Measurements from ENCODE around the gene RARRES1.
A peak's percentile ranks its signal among the peaks of the same experiment; 100 is the strongest.
"Not testable (repeated sequence)": the region's sequence is repeated elsewhere in the genome, so short reads cannot be mapped to it uniquely, and the experiment has no call there.

RARRES1 gene

DNA sequence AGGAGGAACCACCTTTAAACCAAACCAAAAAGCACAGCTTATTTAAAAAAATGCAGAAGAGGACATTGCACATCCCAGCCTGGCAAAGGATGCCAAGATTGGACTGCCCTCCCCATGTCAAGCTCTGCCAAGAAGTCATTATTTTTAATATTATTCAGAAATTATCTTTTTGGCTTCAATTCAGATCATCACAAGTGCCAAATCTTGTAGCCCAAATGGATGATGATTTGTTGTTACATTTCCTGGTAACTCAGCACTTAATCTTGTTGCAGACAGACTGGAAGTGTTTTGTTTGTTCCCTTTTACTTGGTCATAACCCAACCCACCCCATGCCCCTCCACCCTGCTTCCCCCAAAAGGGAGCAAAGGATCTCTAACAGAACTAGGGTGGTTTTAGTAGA lies 31.7 kb downstream of the RARRES1 start:
- no peak for DNase-seq (ENCODE audit: low read depth in 1 of 2, low spot score in 1 of 2)

GRCh38 chr3:158696618-158697017 lies 35.6 kb downstream of the RARRES1 start:
- DNase-seq (ENCODE audit: low read depth in 1 of 2, low spot score in 1 of 2) = no peak

DNA sequence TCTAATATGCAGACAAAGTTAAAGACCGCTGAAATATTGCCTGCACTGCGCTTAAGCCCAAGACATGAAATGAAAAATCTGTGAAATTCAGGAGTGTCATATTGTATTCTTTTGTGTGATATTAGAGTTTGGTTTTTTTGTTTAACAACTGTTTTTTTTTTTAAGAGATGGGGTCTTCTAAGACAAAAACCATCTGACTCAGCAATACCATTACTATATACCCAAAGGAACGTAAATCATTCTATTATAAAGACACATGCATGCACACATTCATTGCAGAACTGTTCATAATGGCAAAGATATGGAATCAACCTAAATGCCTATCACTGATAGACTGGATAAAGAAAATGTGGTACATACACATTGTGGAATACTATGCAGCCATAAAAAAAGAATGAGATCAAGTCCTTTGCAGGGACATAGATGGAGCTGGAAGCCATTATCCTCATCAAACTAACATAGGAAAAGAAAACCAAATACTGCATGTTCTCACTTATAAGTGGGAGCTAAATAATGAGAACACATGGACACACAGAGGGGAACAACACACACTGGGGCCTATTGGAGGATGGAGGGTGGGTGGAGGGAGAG lies 38.3 kb downstream of the RARRES1 start:
- not testable (repeated sequence) for DNase-seq (ENCODE audit: low read depth in 1 of 2, low spot score in 1 of 2)

DNA sequence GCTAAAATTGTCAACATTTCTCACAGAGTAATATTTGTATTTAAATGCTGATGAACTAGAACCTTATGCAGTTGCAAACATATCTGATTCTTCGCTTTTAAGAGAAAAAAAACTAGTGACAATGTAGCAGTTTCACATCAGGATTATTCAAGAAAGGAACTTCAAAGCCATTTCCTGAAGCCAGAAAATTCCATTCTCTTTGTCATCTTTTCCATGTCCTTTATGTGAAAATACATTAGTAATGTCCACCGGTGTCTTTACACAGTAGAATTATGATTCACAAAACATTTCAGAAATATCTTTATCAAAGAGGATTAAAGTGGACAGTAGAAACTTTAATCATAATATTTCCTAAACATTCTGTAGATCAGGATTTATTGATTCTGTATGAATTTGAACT lies 47.1 kb downstream of the RARRES1 start:
- no peak for DNase-seq (ENCODE audit: low read depth in 1 of 2, low spot score in 1 of 2)

GRCh38 chr3:158683230-158683962 lies 48.9 kb downstream of the RARRES1 start:
- DNase-seq (ENCODE audit: low read depth in 1 of 2, low spot score in 1 of 2) = no peak

GRCh38 chr3:158680861-158681260 lies 51.4 kb downstream of the RARRES1 start:
- DNase-seq (ENCODE audit: low read depth in 1 of 2, low spot score in 1 of 2) = no peak

- no peak for DNase-seq (ENCODE audit: low read depth in 1 of 2, low spot score in 1 of 2)
These were observed 52.7 kb downstream of the RARRES1 start for GRCh38 chr3:158679547-158680000.

GRCh38 chr3:158678687-158679086 lies 53.6 kb downstream of the RARRES1 start:
- DNase-seq (ENCODE audit: low read depth in 1 of 2, low spot score in 1 of 2) = no peak

DNA sequence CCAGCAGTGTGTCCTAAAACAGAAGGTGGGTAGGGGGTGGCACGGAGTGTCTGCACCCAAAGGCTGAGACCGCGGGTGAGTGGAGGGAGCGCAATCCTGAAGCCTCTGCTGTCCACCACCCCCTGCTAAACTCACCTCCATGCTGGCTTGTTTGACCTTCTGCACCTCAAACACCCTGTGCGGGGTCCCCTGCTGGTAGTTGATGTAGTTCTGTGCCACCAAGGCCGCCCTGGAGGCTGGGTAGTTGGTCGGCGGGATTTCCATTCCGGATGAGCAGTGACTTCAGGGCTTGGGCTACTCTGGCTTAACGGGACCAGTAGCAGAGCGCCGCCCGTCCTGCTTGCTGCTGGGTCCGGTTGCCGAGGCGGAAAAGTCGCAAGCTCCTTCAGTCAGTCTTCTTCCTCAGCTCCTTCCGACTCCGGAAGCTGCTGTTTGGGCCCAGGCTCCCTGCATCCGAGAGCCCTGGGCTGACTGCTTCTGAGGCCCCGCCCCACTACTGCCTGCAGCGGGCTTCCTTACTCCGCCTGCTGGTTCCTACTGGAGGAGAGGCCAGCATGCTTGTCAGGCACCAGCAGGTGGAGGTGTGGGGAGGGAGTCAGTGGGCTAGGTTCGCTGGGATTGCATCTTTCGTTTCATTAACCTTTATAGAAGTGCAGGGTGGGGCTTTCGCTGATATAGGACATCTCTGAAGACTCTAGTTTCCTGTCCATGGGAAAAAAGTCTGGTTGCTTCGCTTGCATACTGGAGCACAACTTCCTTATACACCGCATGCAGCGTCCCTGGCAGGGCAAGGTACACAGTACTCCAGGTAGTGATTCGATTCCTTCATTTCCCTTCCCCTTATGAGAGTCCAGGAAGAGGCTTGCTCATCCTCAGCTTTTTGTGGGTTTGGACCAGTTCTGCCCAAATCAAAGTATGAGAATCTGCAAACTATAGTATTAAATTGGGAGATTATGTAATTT lies 59.8 kb downstream of the RARRES1 start, which contains the start of gene LXN:
TSS of gene LXN (minus strand) at position 434 of the 962 bp plus-strand sequence. CDS start at position 264, 170 bp downstream.
- DNase-seq (ENCODE audit: low read depth in 1 of 2, low spot score in 1 of 2) = peak; percentile 50 to 60

- no peak for DNase-seq (ENCODE audit: low read depth in 1 of 2, low spot score in 1 of 2)
These were observed 60.4 kb downstream of the RARRES1 start for GRCh38 chr3:158671821-158672214.

DNA sequence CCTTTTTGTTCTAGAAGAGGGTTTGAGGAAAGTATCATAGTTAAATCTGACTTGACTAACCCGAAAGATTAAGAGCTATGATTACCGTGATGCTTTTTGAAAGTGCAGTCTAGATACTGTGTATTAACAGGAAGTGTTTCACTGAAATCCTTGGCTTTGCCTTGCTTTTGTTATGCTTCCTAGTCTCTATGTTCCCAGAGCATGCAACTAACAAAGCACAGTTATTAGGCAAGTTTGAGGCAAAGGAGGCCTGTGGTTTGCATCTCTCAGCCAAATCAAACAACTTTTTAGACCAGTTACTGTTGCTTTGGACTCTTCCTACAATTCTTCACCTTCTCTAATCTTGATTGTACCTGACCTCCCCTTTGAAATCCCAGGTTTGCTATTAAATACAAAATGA lies 63.8 kb downstream of the RARRES1 start:
- no peak for DNase-seq (ENCODE audit: low read depth in 1 of 2, low spot score in 1 of 2)

- DNase-seq (ENCODE audit: low read depth in 1 of 2, low spot score in 1 of 2) = no peak
These were observed 65.8 kb downstream of the RARRES1 start for GRCh38 chr3:158666416-158666815.

DNA sequence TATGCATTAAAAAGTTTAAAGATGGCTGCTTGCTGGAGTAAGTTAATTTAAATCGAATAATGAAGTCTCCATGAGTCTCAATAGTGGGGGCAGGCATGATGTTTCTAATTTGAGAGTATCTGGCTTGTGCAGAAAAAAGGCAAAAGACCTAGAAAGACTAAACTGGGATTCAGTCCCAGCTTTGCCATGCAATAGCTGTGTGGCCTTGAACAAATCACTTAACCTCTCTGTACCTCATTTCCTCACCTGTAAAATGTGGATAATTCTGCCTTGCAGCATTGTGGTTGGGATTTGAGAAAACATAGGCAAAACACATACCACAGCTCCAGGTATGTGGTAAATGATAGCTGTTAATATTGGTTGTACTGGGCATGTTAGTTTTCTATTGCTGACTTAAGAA lies 68.4 kb downstream of the RARRES1 start:
- no peak for DNase-seq (ENCODE audit: low read depth in 1 of 2, low spot score in 1 of 2)

DNA sequence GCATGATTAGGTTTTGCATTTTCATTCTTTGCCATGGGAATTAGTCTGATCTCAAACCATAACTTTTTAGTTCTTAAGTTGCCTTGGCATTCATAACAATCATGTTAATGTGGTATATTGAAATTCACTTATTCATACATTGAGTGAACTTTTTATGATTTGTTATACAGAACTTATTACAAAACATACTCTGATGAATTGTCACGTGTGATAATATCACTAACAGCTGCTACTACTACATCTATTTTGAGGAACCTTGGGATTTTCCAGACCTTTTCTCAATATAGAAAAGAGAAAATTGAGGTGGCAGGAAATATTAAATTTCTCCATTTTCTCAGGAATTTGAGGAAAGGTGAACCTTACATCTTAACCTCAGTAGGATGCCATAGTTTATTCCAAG lies 69.0 kb downstream of the RARRES1 start:
- no peak for DNase-seq (ENCODE audit: low read depth in 1 of 2, low spot score in 1 of 2)

DNA sequence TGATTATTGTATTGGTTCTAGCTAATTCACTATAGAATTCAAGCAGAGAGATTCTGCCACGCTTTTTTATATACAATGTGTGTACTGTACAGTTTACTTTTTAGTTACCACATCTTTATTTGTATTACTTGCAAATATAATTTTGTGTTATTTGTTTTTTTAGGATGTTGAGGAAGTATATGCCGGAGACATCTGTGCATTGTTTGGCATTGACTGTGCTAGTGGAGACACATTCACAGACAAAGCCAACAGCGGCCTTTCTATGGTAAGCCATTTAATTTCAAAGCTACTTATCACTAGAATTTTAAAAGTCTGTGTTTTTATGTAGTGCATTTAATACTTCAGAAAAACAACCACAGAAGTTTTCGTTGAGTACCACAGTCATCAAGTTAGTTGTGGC lies 71.5 kb downstream of the RARRES1 start:
- DNase-seq (ENCODE audit: low read depth in 1 of 2, low spot score in 1 of 2) = no peak

- DNase-seq (ENCODE audit: low read depth in 1 of 2, low spot score in 1 of 2) = peak; percentile 5 to 10
These were observed 72.6 kb downstream of the RARRES1 start for GRCh38 chr3:158659454-158660237.

DNA sequence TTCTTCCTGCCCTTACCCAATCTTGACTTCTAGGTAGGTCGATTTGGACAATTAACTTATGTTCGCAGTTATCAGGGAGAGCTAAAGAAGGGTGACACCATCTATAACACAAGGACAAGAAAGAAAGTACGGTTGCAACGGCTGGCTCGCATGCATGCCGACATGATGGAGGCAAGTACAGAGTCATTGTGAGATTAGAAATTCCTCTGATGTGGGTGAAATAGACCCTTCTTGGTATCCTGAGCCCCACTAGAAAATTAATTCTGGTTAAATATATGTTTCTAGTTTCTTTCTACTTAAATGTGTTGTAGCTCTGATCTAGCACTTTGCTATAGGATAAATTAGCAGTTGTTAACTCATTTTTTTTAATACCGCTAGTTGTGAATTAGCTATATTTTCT lies 73.4 kb downstream of the RARRES1 start:
- no peak for DNase-seq (ENCODE audit: low read depth in 1 of 2, low spot score in 1 of 2)

- DNase-seq (ENCODE audit: low read depth in 1 of 2, low spot score in 1 of 2) = no peak
These were observed 79.8 kb downstream of the RARRES1 start for GRCh38 chr3:158652463-158652862.

GRCh38 chr3:158651192-158651591 lies 81.1 kb downstream of the RARRES1 start:
- no peak for DNase-seq (ENCODE audit: low read depth in 1 of 2, low spot score in 1 of 2)

GRCh38 chr3:158649791-158650190 lies 82.5 kb downstream of the RARRES1 start:
- no peak for DNase-seq (ENCODE audit: low read depth in 1 of 2, low spot score in 1 of 2)

Measured in stimulated activated CD4-positive, alpha-beta T cell treated with anti-CD3 and anti-CD28 coated beads, Interleukin-15, amount 100 ng/mL, for 1 hour (primary cell).